ENCODE measurements around the gene NTF3.

GRCh38 chr12:5487076-5487475 is 55.2 kb downstream of the NTF3 start:
- no peak for TF ChIP-seq ZNF488 (tag by site-specific recombination; IDR thresholded peaks at IDR 0.05)
- TF ChIP-seq REST (tag by site-specific recombination; IDR thresholded peaks at IDR 0.05) = no peak
- no peak for TF ChIP-seq ZNF792 (tag by site-specific recombination; IDR thresholded peaks at IDR 0.05)
- TF ChIP-seq GFI1B (tag by site-specific recombination; IDR thresholded peaks at IDR 0.05) = no peak
- TF ChIP-seq CTCF (tag by site-specific recombination; IDR thresholded peaks at IDR 0.05) = no peak
- no peak for TF ChIP-seq YY1 (tag by site-specific recombination; IDR thresholded peaks at IDR 0.05)
- TF ChIP-seq ZNF362 (tag by site-specific recombination; IDR thresholded peaks at IDR 0.05) = no peak
- TF ChIP-seq ZNF341 (tag by site-specific recombination; IDR thresholded peaks at IDR 0.05; ENCODE audit: low read depth) = no peak
- TF ChIP-seq, protein P1, sequence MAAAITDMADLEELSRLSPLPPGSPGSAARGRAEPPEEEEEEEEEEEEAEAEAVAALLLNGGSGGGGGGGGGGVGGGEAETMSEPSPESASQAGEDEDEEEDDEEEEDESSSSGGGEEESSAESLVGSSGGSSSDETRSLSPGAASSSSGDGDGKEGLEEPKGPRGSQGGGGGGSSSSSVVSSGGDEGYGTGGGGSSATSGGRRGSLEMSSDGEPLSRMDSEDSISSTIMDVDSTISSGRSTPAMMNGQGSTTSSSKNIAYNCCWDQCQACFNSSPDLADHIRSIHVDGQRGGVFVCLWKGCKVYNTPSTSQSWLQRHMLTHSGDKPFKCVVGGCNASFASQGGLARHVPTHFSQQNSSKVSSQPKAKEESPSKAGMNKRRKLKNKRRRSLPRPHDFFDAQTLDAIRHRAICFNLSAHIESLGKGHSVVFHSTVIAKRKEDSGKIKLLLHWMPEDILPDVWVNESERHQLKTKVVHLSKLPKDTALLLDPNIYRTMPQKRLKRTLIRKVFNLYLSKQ (tag by site-specific recombination; IDR thresholded peaks at IDR 0.05; ENCODE audit: borderline replicate concordance) = no peak
- no peak for TF ChIP-seq TCF7L2 (IDR thresholded peaks at IDR 0.05; ENCODE audit: borderline replicate concordance, low read depth, low read length)
- TF ChIP-seq ZSCAN30 (tag by site-specific recombination; IDR thresholded peaks at IDR 0.05) = no peak
